DMS153 treated with DMSO at 0.1 percent for 48 hours (cell line): Measurements from ENCODE around the gene TMEM117.
"Not testable (repeated sequence)": the region's sequence is repeated elsewhere in the genome, so short reads cannot be mapped to it uniquely, and the experiment has no call there.

ENCODE experiments used
- DNase-seq: peaks from one replicate; lab custom pipeline; 2025; ENCODE audit not compliant: unreplicated experiment; lab: John Stamatoyannopoulos, UW

TMEM117 gene

GRCh38 chr12:43840338-43840737 lies 4.5 kb downstream of the TMEM117 start:
- no peak for DNase-seq

GRCh38 chr12:43841253-43841652 lies 5.4 kb downstream of the TMEM117 start:
- no peak for DNase-seq

DNA sequence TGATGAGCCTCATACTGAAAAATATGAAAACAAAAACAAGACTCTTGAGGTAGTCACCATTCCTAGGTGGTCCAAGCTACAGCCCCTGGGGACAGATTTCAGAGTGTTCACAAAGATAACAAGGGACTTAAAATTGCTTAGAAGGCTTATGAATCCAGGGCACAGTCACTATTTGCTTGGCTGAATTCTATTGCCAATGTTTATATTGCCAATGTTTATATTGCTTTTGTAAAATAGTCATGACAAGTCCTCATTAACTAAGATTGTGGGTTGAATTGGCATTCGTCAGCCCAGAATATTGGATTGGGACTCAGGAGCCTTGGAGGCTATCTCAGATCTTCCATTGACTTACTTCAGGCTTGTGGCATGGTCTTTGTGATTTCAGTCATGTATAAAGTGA lies 6.4 kb downstream of the TMEM117 start:
- no peak for DNase-seq

- DNase-seq = not testable (repeated sequence)
These were observed 11.7 kb downstream of the TMEM117 start for GRCh38 chr12:43847425-43848225.

DNA sequence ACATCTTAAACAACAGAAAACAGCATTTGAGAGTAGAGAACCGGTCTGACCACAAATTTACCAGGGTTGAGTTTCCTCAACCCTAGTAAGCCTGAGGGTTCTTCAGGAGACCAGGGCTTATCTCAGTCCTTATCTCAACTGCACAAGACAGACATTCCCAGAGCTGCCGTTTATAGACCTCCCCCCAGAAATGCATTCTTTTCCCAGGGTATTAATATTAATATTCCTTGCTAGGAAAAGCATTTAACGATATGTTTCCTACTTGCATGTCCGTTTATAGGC lies 12.3 kb downstream of the TMEM117 start:
- no peak for DNase-seq

GRCh38 chr12:43848786-43849185 lies 12.9 kb downstream of the TMEM117 start:
- DNase-seq = no peak

GRCh38 chr12:43852744-43853143 lies 16.9 kb downstream of the TMEM117 start:
- no peak for DNase-seq

- DNase-seq = no peak
These were observed 21.1 kb downstream of the TMEM117 start for GRCh38 chr12:43856972-43857371.

- DNase-seq = no peak
These were observed 22.2 kb downstream of the TMEM117 start for GRCh38 chr12:43858096-43858495.

DNA sequence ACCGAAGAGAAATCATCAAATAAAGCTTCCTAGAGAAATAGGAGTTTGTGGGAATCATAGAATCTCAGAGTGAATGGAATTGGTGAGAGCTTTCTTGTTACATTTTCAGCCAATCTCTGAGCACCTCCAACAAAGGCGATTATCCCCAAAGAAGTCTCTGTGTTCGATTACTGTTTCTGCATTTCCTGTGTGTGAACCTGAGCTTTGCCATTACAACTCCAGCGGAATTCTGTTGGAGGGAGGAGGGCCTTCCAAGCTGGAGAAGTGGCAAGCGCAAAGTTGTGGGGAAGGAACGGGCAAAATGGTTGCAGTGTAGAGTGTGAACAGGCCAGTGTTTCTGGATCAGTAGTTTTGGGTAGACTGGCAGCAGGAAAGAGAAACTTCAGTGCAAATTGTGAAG lies 23.1 kb downstream of the TMEM117 start:
- no peak for DNase-seq

DNA sequence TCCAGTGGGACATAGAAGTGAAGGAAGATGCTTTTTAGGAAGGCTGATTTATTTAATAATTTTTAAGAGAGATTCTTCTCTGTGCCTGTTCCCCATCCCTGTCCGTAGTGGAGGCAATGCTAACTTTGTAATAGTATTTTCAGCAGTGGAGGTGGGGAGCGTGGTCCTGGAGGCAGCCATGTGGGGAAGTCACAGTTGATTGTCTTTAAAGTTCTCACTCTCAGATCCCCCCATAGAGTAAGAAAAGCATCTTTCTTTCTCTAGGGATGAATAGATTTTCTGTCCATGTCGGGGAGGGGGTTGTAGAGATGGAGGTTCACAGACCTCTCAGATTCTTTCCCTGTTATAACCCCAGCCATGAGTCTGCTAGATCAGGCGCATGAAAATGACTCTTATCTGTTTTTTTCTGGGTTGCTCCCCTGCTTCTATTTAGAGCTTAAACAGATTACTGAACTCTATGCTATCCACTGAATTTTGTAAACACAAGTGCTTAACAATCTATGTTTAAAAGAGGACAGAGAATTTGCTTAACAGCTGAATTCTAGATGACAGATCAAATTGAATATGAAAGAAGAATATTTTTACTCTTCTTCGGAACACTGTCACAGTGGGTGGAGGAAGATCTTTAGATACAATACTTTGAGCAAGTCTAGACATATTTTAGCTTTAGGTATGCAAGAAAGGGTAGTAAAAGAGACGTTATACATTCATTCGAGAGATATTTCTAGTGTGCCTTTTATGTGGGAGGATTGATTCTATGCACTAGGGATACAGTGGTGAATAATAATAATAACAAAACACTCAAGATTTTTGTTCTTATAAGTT lies 25.3 kb downstream of the TMEM117 start:
- DNase-seq = no peak

DNA sequence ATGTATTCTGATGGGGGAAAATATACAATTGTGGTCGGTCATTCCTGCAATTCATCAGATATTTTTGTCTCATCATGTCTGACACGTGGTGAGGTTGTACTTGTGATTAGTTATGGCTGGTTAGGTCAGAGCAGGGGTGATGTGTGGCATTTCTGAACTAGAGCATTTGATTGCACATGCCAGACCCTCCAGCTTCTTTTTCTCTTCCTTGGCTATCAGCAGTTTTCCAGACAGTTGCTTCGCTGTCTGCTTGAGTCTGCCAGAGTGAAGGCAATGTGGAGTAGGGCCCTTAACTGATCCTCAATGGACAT lies 25.9 kb downstream of the TMEM117 start:
- no peak for DNase-seq

DNA sequence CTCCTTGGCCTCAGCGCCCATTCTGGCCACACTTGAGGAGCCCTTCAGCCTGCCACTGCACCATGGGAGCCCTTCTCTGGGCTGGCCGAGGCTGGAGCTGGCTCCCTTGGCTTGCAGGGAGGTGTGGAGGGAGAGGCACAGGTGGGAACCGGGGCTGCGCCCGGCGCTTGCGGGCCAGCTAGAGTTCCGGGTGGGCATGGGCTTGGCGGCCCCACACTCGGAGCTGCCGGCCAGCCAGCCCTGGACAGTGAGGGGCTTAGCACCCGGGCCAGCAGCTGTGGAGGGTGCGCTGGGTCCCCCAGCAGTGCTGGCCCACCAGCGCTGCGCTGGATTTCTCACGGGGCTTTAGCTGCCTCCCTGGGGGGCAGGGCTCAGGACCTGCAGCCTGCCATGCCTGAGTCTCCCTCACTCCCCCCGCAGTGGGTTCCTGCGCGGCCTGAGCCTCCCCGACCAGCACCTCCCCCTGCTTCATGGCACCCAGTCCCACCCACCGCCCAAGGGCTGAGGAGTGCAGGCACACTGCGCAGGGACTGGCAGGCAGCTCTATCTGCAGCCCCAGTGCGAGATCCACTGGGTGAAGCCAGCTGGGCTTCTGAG lies 28.0 kb downstream of the TMEM117 start:
- DNase-seq = no peak

GRCh38 chr12:43864557-43864956 lies 28.7 kb downstream of the TMEM117 start:
- not testable (repeated sequence) for DNase-seq

- DNase-seq = no peak
These were observed 33.3 kb downstream of the TMEM117 start for GRCh38 chr12:43869184-43869583.

GRCh38 chr12:43869765-43870164 lies 33.9 kb downstream of the TMEM117 start:
- not testable (repeated sequence) for DNase-seq

GRCh38 chr12:43871258-43871657 lies 35.4 kb downstream of the TMEM117 start:
- DNase-seq = not testable (repeated sequence)

DNA sequence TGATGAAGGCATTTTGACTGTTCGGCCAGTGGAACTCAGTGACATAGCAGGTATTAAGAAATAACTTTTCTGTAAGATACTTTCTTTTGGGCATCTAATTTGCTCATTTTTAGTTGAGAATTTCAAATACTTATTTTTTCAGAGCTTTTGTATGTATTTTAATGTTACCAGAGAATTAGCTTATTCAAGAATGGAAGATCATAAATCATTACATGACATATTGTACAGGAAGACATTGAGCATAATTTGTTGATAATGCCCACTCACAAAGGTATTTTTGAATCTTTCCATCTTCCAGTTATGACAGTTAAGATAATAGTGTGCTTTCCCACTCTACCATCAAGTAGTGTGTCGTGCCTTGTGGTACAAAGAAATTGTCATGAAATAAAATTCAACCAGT lies 36.5 kb downstream of the TMEM117 start:
- no peak for DNase-seq

DNA sequence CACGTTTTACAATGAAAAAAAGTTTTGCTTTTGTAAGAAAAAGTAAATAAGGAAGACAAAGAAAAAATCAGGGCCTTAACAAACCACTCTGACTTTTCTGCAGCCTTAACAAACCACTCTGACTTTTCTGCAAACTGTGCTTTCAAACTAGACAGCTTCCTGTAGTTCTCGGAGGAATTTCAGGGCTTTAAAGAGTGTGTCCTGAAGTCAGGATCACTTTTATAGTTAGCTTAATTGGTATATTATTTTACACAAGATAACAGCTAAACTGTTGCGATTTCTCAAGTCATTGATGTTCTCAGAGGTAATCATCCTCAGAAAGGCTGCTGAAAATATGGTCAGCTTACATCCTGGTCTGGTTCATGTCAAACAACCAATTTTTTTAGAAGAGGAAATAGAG lies 42.2 kb downstream of the TMEM117 start:
- no peak for DNase-seq

DNA sequence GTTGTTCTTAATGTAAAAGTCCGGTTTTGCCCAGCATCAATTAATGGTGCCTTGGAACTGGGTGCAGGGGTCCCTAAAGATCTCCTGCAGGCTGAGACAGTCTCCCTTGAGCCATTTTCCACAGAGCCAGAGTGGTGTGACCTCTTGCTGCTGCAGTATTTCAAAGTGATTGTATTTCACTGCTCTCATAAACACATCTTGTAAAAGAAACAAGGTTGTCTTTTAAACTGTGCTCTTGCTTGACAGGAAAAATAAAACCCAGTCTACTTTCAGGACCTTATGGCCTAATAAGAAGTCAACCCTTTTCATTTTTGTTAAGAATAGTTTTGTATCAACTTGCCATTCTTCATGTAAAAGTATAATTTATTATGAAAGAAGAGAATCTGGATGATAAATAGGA lies 44.7 kb downstream of the TMEM117 start:
- no peak for DNase-seq

- DNase-seq = peak; percentile 54
These were observed 46.8 kb downstream of the TMEM117 start for GRCh38 chr12:43882578-43883178.

GRCh38 chr12:43883311-43883710 lies 47.4 kb downstream of the TMEM117 start:
- DNase-seq = no peak
